A673 (cell line): ENCODE results near the gene SRD5A3.

ENCODE experiments used
- CTCF ChIP-seq: fragments of 300-800, 200-600 bp; sonication (generic); conservative IDR thresholded peaks from 2 replicates; pipeline ENCODE4 v1.5.1; 2017; ENCODE audit warnings: low read depth, mild to moderate bottlenecking, antibody characterized with exemption, low read length, moderate library complexity, mixed read lengths
- EZH2 ChIP-seq: fragments of 200-600 bp; sonication (generic); IDR thresholded peaks from 2 replicates; pipeline ENCODE4 v1.6.1; 2017; ENCODE audit warnings: borderline replicate concordance, low read depth, mild to moderate bottlenecking, mixed read lengths, antibody characterized with exemption, low read length; ENCODE audit not compliant: poor library complexity, severe bottlenecking

GRCh38 chr4:55398966-55399365, 52.9 kb downstream of the SRD5A3 start:
- TF ChIP-seq CTCF: no peak
- no peak for TF ChIP-seq EZH2
